Activated T-helper 9 cell treated with anti-CD3 and anti-CD28 coated beads, Interleukin-2, amount 50 U/mL, for 16 hours (primary cell): Measurements from ENCODE around the gene AAGAB.
"Not testable (repeated sequence)": the region's sequence is repeated elsewhere in the genome, so short reads cannot be mapped to it uniquely, and the experiment has no call there.

Experiments
- DNase-seq: peaks from one replicate; pipeline ENCODE4 v3.0.0-alpha.2; 2020; ENCODE audit warnings: low read depth

AAGAB gene

GRCh38 chr15:67171471-67171870 is 83.0 kb downstream of the AAGAB start:
- DNase-seq: no peak

GRCh38 chr15:67170143-67170925 is 84.1 kb downstream of the AAGAB start:
- DNase-seq: no peak

- DNase-seq: no peak
Measured at GRCh38 chr15:67168694-67169093, 85.8 kb downstream of the AAGAB start.

- DNase-seq: no peak
Measured at GRCh38 chr15:67167091-67167490, 87.4 kb downstream of the AAGAB start.

- DNase-seq: no peak
Measured at GRCh38 chr15:67166280-67167009, 88.0 kb downstream of the AAGAB start.

GRCh38 chr15:67165254-67166253 is 88.9 kb downstream of the AAGAB start:
- no peak for DNase-seq

- no peak for DNase-seq
Measured at GRCh38 chr15:67164811-67165253, 89.6 kb downstream of the AAGAB start.

- no peak for DNase-seq
Measured at GRCh38 chr15:67164401-67164791, 90.1 kb downstream of the AAGAB start.

GRCh38 chr15:67163180-67163579 is 91.3 kb downstream of the AAGAB start:
- no peak for DNase-seq

- DNase-seq: no peak
Measured at GRCh38 chr15:67161881-67162280, 92.6 kb downstream of the AAGAB start.

- no peak for DNase-seq
Measured at GRCh38 chr15:67161412-67161811, 93.0 kb downstream of the AAGAB start.

GRCh38 chr15:67158367-67158766 is 96.1 kb downstream of the AAGAB start:
- no peak for DNase-seq

GRCh38 chr15:67157521-67158252 is 96.8 kb downstream of the AAGAB start:
- DNase-seq: no peak

GRCh38 chr15:67156834-67157233 is 97.6 kb downstream of the AAGAB start:
- no peak for DNase-seq

GRCh38 chr15:67156426-67156825 is 98.0 kb downstream of the AAGAB start:
- no peak for DNase-seq

GRCh38 chr15:67154249-67154648 is 100.2 kb downstream of the AAGAB start:
- no peak for DNase-seq

GRCh38 chr15:67153044-67153443 is 101.4 kb downstream of the AAGAB start:
- DNase-seq: not testable (repeated sequence)

GRCh38 chr15:67152429-67152828 is 102.0 kb downstream of the AAGAB start:
- DNase-seq: no peak
